Spleen (tissue), 11 donors: ENCODE data around the gene ESRRB. TPM values are rescaled to one million over a fixed set of nuclear protein-coding genes. Genes with fewer than 3 reads are reported as not detected.

Experiments used
- DNase-seq: peaks from one replicate; pipeline ENCODE4 v3.0.0-alpha.2; 2020
- H3K27ac ChIP-seq, 8 donors: fragments of 200-600 bp; sonication (generic) in 7 of 8; 1 replicate in 4 of 8; 2 replicates in 4 of 8; pipeline versions ENCODE4 v1.5.0 to v1.8.0; 2016 to 2021; ENCODE audit warnings: inconsistent platforms in 4 of 8, mild to moderate bottlenecking in 4 of 8, moderate library complexity in 1 of 8
- H3K27me3 ChIP-seq, 7 donors: fragments of 200-600 bp; sonication (generic) in 6 of 7; replicated peaks in 1 of 7; 1 replicate in 4 of 7; 2 replicates in 3 of 7; pipeline versions ENCODE4 v1.5.0 to v1.8.0; 2016 to 2021; ENCODE audit warnings: inconsistent platforms in 3 of 7, mild to moderate bottlenecking in 1 of 7
- H3K36me3 ChIP-seq, 6 donors: fragments of 200-600 bp; sonication (generic) in 5 of 6; 1 replicate in 4 of 6; 2 replicates in 2 of 6; pipeline versions ENCODE4 v1.5.0 to v1.8.0; 2016 to 2021; ENCODE audit warnings: inconsistent platforms in 2 of 6
- H3K4me1 ChIP-seq, 6 donors: fragments of 200-600 bp; sonication (generic) in 5 of 6; 1 replicate in 3 of 6; 2 replicates in 3 of 6; pipeline versions ENCODE4 v1.5.0 to v1.8.0; 2016 to 2021; ENCODE audit warnings: inconsistent platforms in 3 of 6
- H3K4me3 ChIP-seq, 8 donors: fragments of 200-600 bp; sonication (generic) in 7 of 8; 1 replicate in 4 of 8; 2 replicates in 4 of 8; pipeline versions ENCODE4 v1.5.0 to v1.8.0; 2016 to 2021; ENCODE audit warnings: inconsistent platforms in 4 of 8, mild to moderate bottlenecking in 4 of 8, moderate library complexity in 2 of 8
- H3K9me3 ChIP-seq, 8 donors: fragments of 200-600 bp; sonication (generic) in 7 of 8; 1 replicate in 4 of 8; 2 replicates in 4 of 8; pipeline versions ENCODE4 v1.5.0 to v1.8.0; 2016 to 2021; ENCODE audit warnings: inconsistent platforms in 4 of 8
- CTCF ChIP-seq, 11 experiments: fragments of 200-600 bp in 7 of 11; fragments of 450-650 bp in 4 of 11; sonication (generic) in 4 of 11; IDR thresholded peaks in 8 of 11; conservative IDR thresholded peaks in 3 of 11; 1 replicate in 7 of 11; 2 replicates in 4 of 11; pipeline versions ENCODE4 v1.4.0 to v1.8.0; 2016 to 2021; ENCODE audit warnings: antibody characterized with exemption in 11 of 11, inconsistent platforms in 4 of 11, mild to moderate bottlenecking in 1 of 11
- POLR2A ChIP-seq, 3 donors: fragments of 450-650 bp; IDR thresholded peaks; one replicate each; pipeline ENCODE4 v1.5.1; 2017; ENCODE audit warnings: antibody characterized with exemption in 3 of 3, mild to moderate bottlenecking in 1 of 3
- POLR2AphosphoS5 ChIP-seq, 3 donors: sonication (generic); formaldehyde crosslinking; IDR thresholded peaks; one replicate each; pipeline ENCODE4 v1.5.1; 2017; ENCODE audit warnings: antibody characterized with exemption in 3 of 3
- WGBS, 5 donors: extraction: QIAGEN DNeasy Blood & Tissue Kit in 3 of 5; methylation state at CpG; one replicate each; pipeline versions ENCODE4 v1.1.5 to v1.1.7; 2013 to 2018; 5-methylcytosine and 5-hydroxymethylcytosine counted together
- intact Hi-C: fragments of 100-400 bp; cut with DNase I; formaldehyde crosslinking; loops from one replicate; pipeline ENCODE4 v1.15.0; 2023; ENCODE audit warnings: low total_unique reads
- polyA plus RNA-seq, 3 donors: library from polyadenylated mRNA; stranded (reverse); fragments of 200-250 nt; gene quantifications; one replicate each; pipeline ENCODE4 v1.2.1, GENCODE V29; 2013
- total RNA-seq, 7 donors: library from RNA; depleted of rRNA in 3 of 7; stranded (reverse); fragments of >200 nt in 3 of 7; fragmentation: NEBNext Ultra II Directional in 4 of 7; extraction: Animal tissue kit (Norgen Biotek cat#: 25700) in 4 of 7; gene quantifications; one replicate each; pipeline versions ENCODE4 v1.1.0 to v1.2.1, GENCODE V29; 2016 to 2021
- donor health status: healthy with polysubstance abuse.
- donor health status: DM: no; HTN: no; CAD: no; lungs with moderate emphysema.
- donor health status: DM: no; HTN: no; CAD: no.
- donor health status: Bipolar disorder and iron deficiency.
- donor health status: healthy.
- donor health status: DM: no; HTN: no; CAD: no.
- donor health status: DM: yes; HTN: yes; CAD: no.

ESRRB gene
- total and polyA plus RNA-seq, 10 donors, result 0.10 to 1.1 (median 0.72) TPM; not detected in 1

- WGBS, 5 donors, result 77 to 95% (median 92%) methylated on average over 11 of the region's 11 CpGs
- no peak for DNase-seq
- intact Hi-C loops, result no loop called here
Measured at GRCh38 chr14:76334316-76334715, 41.6 kb upstream of the ESRRB start.

GRCh38 chr14:76336876-76337275, 39.1 kb upstream of the ESRRB start:
- no peaks in the 10 kb centered on the region for H3K4me1 ChIP-seq
- H3K36me3 ChIP-seq, result no peaks in the 10 kb centered on the region
- H3K27me3 ChIP-seq, result peaks cover 0 to 46% (median 0%) of the 10 kb centered on the region in 7 donors
- H3K9me3 ChIP-seq, result no peaks in the 10 kb centered on the region
- TF ChIP-seq CTCF (IDR thresholded peaks at IDR 0.05 in 8 of 11, conservative IDR thresholded peaks at IDR 0.05 in 3 of 11) (no peak), POLR2A (IDR thresholded peaks at IDR 0.05) (no peak), POLR2AphosphoS5 (IDR thresholded peaks at IDR 0.05) (no peak)
- intact Hi-C loops, result no loop called here
- DNase-seq, result no peak
- WGBS, 5 donors, result 70 to 87% (median 82%) methylated on average over 8 of the region's 8 CpGs
- H3K4me3 ChIP-seq, result no peak overlapping the region
- H3K27ac ChIP-seq, result no peak overlapping the region

More at GRCh38 chr14:76334316-76334715, 41.6 kb upstream of the ESRRB start:
- H3K36me3 ChIP-seq, result no peaks in the 10 kb centered on the region
- peaks cover 0 to 4% (median 0%) of the 10 kb centered on the region in 6 donors for H3K4me1 ChIP-seq
- H3K27me3 ChIP-seq, result peaks cover 0 to 52% (median 7%) of the 10 kb centered on the region in 7 donors
- H3K4me3 ChIP-seq, result no peak overlapping the region
- no peaks in the 10 kb centered on the region for H3K9me3 ChIP-seq
- H3K27ac ChIP-seq, result no peak overlapping the region
- TF ChIP-seq POLR2A (IDR thresholded peaks at IDR 0.05), result no peak
- no peak for TF ChIP-seq POLR2AphosphoS5 (IDR thresholded peaks at IDR 0.05)
- TF ChIP-seq CTCF (IDR thresholded peaks at IDR 0.05 in 8 of 11, conservative IDR thresholded peaks at IDR 0.05 in 3 of 11), result no peak

GRCh38 chr14:76337635-76338545, 38.0 kb upstream of the ESRRB start:
- 49 to 55% (median 52%) methylated on average over 15 to 16 of the region's 16 CpGs for WGBS, 5 donors
- Histone ChIP-seq H3K4me1 (no peaks in the 10 kb centered on the region), H3K4me3 (no peak overlapping the region), H3K27ac (no peak overlapping the region), H3K9me3 (no peaks in the 10 kb centered on the region), H3K27me3 (peaks cover 0 to 44% (median 0%) of the 10 kb centered on the region in 7 donors), H3K36me3 (no peaks in the 10 kb centered on the region)
- TF ChIP-seq POLR2A (IDR thresholded peaks at IDR 0.05) (no peak), CTCF (IDR thresholded peaks at IDR 0.05 in 8 of 11, conservative IDR thresholded peaks at IDR 0.05 in 3 of 11) (no peak), POLR2AphosphoS5 (IDR thresholded peaks at IDR 0.05) (no peak)
- intact Hi-C loops, result no loop called here
- no peak for DNase-seq
